Gastroesophageal sphincter (tissue), 3 donors: Measurements from ENCODE around the gene RSPH10B2.
"Not testable (repeated sequence)": the region's sequence is repeated elsewhere in the genome, so short reads cannot be mapped to it uniquely, and the experiment has no call there.

ENCODE experiments used
- EP300 ChIP-seq: sonication (generic); formaldehyde crosslinking; IDR thresholded peaks from one replicate; pipeline ENCODE4 v1.6.1; 2017; ENCODE audit warnings: antibody characterized with exemption, mild to moderate bottlenecking
- POLR2A ChIP-seq, 2 donors: fragments of 450-650 bp; IDR thresholded peaks; one replicate each; pipeline ENCODE4 v1.6.1; 2017; ENCODE audit warnings: antibody characterized with exemption in 2 of 2, mild to moderate bottlenecking in 2 of 2, moderate library complexity in 1 of 2
- POLR2AphosphoS5 ChIP-seq: sonication (generic); formaldehyde crosslinking; IDR thresholded peaks from one replicate; pipeline ENCODE4 v1.6.1; 2017; ENCODE audit warnings: antibody characterized with exemption
- TF ChIP-seq, protein P1 (sequence below), 4 experiments: fragments of 200-600 bp in 2 of 4; fragments of 450-650 bp in 2 of 4; sonication (generic) in 1 of 4; IDR thresholded peaks; one replicate each; pipeline ENCODE4 v1.5.1; 2017 to 2019; ENCODE audit warnings: antibody characterized with exemption in 4 of 4, mild to moderate bottlenecking in 2 of 4, moderate library complexity in 2 of 4

DNA sequence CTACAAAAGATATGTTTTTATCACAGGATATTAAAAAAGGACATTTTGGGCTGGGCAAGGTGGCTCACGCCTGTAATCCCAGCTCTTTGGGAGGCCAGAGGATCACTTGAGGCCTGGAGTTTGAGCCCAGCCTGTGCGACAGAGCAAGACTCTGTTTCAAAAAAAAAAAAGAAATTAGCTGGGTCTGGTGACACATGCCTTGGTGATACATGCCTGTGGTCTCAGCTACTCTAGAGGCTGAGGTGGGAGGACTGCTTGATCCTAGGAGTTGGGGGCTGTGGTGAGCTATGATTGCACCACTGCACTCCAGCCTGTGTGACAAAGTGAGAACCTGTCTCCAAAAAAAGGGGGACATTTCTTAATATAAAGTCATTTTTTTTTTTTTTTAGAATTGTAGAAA is 46.4 kb downstream of the RSPH10B2 start:
- TF ChIP-seq, protein P1, sequence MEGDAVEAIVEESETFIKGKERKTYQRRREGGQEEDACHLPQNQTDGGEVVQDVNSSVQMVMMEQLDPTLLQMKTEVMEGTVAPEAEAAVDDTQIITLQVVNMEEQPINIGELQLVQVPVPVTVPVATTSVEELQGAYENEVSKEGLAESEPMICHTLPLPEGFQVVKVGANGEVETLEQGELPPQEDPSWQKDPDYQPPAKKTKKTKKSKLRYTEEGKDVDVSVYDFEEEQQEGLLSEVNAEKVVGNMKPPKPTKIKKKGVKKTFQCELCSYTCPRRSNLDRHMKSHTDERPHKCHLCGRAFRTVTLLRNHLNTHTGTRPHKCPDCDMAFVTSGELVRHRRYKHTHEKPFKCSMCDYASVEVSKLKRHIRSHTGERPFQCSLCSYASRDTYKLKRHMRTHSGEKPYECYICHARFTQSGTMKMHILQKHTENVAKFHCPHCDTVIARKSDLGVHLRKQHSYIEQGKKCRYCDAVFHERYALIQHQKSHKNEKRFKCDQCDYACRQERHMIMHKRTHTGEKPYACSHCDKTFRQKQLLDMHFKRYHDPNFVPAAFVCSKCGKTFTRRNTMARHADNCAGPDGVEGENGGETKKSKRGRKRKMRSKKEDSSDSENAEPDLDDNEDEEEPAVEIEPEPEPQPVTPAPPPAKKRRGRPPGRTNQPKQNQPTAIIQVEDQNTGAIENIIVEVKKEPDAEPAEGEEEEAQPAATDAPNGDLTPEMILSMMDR (IDR thresholded peaks at IDR 0.05): not testable (repeated sequence)
- not testable (repeated sequence) for TF ChIP-seq POLR2A (IDR thresholded peaks at IDR 0.05); EP300; POLR2AphosphoS5
